ELF-1 (cell line): ENCODE results near the gene TMED7.
A peak's percentile ranks its signal among the peaks of the same experiment; 100 is the strongest.
"Not testable (repeated sequence)": the region's sequence is repeated elsewhere in the genome, so short reads cannot be mapped to it uniquely, and the experiment has no call there.

Source experiments
- DNase-seq: peaks from one replicate; pipeline ENCODE4 v3.0.0-alpha.2; 2016; ENCODE audit warnings: low read depth, low spot score

The TMED7 gene

GRCh38 chr5:115625579-115626444, at the start of gene TMED7:
Gene TMED7 (minus strand): TSS chr5:115626036. CDS start chr5:115625792, 244 bp downstream.
- DNase-seq: peak; percentile 96

GRCh38 chr5:115674782-115675181, 48.9 kb upstream of the TMED7 start:
- not testable (repeated sequence) for DNase-seq

- DNase-seq: no peak
Measured at GRCh38 chr5:115673596-115673995, 47.8 kb upstream of the TMED7 start.

DNA sequence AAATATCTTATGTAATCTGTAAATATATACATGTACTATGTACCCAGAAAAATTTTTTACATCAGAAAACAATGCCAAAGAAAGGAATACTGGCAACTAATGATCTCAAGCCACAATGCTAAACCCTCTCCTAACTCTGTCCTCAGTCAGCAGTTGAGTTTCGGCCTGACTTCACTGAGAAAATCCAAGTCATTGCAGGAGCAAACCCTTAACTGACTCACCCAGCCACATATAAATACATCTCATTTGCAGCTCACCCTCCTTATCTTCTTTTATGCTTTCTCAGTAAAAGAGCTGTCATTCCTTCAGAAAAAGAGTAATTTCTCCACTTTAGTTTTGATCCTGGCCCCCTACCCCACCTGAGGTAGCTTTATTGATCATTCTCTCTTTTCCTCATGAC, 46.1 kb upstream of the TMED7 start:
- no peak for DNase-seq

GRCh38 chr5:115666023-115666422, 40.2 kb upstream of the TMED7 start:
- DNase-seq: no peak

- DNase-seq: no peak
Measured at GRCh38 chr5:115661563-115661962, 35.7 kb upstream of the TMED7 start.

DNA sequence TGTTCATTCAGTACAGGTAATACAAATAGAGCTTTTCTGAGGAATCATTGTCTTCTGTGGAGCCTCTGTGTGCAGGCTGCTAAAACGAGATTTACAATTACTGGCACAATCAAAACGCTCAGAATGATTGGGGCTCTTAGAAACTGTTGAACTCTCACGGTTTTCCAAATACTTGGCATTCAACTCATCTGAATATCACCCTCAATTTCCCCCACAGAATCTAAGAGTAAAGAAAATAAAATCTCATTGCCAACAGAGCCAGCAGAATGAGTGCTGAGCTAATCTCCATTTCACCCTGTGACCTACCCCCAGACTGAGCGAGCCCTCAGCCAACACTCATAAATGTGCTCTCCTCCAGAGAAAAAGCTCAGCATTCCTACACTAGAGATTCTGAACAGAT, 35.3 kb upstream of the TMED7 start:
- no peak for DNase-seq

GRCh38 chr5:115657881-115658233, 32.0 kb upstream of the TMED7 start:
- no peak for DNase-seq

DNA sequence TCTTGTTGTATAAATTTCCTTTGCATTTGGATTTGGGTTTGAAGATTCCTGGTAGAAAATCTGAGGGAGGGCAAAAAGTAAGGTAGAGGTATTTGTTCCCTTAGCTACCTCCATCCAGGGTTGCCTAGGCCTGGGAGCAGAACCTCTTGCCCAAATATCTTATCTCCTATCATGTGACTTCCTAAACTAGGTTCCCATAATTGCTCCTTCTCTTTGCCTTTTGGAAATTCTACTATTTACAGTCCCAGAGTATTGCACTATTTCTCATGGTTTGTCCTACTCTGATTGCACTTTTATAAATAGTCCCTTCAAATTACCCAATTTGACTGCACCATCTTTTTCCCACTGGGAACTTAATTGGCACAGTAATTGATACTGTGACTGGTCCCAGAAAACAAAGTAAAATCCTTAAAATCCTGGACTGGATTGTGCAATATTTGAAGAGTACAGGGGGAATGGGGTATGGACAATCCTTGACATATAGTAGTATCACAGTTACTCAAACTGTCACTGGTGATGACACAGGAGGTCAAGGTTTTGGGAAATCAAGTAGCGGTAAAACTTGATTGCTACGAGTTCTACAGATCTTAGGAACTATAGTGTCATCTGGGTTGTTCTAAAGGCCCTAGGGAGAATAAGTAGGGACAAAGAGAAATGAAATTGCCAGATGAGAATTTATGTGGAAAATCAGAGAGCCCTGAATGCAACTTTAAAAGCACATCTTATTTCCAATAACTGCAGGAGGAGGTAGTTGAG, 31.5 kb upstream of the TMED7 start:
- DNase-seq: no peak

DNA sequence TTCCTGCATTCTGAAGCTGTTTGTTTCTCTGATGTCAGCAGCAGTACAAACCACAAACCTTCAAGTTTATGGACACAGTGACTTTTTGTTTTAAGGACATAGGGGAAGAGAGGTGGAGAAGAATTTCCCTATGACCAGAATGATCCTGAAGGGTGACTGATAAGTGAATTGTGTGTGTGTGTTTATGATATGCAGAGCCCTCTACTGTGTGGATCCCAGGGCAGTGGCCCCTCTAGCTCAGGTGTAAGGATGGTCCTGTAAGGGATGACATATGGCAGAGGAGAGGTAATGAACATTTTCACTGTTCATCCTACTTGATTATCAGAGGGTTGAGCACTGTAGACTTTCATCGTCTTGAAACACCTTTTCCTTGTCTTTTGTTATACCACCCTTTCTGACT, 30.6 kb upstream of the TMED7 start:
- no peak for DNase-seq

DNA sequence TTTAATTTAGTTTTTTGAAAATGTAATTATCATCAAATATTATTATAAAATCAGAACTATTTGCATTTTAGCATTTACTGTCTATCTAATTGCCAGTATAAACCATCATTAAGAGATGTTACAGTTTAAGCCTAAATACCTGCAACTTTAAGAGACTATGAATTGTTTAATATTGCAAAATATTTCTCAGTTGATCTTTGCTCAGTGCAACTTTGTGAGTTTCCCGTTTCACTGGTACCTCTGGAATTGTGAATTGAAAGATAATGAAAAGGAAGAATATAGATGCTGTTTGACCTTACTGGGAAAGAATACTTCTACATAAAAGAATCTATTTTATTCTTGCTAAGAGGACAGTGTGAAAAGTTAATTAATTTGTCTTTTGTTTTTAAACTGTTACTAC, 30.2 kb upstream of the TMED7 start:
- no peak for DNase-seq

- no peak for DNase-seq
Measured at GRCh38 chr5:115649541-115649940, 23.7 kb upstream of the TMED7 start.

- DNase-seq: no peak
Measured at GRCh38 chr5:115648056-115648455, 22.2 kb upstream of the TMED7 start.

DNA sequence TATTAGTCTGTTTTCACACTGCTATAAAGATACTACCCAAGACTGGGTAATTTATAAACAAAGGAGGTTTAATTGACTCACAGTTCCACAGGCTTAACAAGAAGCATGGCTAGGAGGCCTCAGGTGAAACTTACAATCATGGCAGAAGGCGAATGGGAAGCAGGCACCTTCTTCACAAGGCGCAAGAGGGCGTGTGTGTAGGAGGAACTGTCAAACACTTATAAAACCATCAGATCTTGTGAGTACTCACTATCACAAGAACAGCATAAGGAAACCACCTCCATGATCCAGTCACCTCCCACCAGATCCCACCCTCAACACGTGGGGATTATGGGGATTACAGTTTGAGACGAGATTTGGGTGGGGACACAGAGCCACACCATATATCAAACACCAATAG, 19.6 kb upstream of the TMED7 start:
- DNase-seq: not testable (repeated sequence)

DNA sequence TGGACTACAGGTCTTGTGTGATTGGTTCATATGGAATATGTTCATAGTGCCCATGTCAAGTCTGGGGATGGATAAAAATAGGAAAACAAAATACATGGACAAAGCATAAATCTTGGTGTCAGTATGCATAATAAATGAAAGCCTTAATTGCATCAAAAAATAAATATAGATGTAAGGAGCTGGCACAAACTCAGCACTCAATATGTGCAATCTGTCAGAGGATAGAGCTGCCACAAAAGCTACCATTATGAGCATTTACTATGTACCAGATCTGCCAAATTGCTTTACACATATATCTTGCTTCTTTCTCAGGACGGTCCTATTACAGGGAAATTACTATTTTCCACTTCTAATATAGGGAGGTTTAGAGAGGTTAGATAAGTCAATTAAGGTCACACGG, 18.2 kb upstream of the TMED7 start:
- no peak for DNase-seq

GRCh38 chr5:115641948-115642347, 16.1 kb upstream of the TMED7 start:
- no peak for DNase-seq

DNA sequence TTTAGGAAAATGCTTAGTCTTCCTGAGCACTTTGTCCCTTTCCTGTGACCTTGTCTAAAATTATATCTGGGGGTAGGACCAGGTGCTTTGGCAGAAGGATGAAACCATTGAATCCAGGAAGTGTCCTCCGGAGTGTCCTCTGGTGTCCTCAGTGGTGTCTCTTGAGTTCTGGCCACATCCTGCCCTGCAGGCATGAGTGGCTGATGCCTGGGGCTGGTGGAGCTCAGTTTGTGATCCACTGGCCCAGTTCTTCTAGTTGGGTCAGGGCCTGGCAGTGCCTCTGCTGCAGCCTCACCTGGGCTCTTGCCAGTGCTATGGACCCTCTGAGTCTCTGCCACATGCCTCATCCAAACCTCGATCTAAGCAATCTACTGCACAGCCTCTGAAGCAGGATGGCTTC, 14.4 kb upstream of the TMED7 start:
- DNase-seq: no peak

- DNase-seq: no peak
Measured at GRCh38 chr5:115639377-115639776, 13.5 kb upstream of the TMED7 start.

- DNase-seq: no peak
Measured at GRCh38 chr5:115637507-115637906, 11.7 kb upstream of the TMED7 start.

DNA sequence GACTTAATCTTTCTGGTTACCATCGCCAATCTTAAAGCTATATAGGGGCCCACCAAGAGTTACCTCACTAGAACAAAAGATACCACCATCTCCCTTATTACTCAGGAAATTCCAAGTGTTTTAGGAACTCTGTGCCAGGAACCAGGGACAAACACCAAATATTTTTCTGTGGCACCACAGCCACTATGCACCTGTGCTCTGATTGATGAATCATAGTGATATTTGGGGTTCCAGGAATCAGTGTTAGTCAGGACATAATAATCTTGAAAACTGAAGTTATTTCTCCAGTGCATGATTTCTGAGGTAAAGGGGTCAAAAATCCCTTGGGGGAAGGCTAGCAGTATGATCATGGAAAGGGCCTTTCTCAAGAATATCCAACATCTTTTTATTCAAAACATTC, 10.2 kb upstream of the TMED7 start:
- no peak for DNase-seq

DNA sequence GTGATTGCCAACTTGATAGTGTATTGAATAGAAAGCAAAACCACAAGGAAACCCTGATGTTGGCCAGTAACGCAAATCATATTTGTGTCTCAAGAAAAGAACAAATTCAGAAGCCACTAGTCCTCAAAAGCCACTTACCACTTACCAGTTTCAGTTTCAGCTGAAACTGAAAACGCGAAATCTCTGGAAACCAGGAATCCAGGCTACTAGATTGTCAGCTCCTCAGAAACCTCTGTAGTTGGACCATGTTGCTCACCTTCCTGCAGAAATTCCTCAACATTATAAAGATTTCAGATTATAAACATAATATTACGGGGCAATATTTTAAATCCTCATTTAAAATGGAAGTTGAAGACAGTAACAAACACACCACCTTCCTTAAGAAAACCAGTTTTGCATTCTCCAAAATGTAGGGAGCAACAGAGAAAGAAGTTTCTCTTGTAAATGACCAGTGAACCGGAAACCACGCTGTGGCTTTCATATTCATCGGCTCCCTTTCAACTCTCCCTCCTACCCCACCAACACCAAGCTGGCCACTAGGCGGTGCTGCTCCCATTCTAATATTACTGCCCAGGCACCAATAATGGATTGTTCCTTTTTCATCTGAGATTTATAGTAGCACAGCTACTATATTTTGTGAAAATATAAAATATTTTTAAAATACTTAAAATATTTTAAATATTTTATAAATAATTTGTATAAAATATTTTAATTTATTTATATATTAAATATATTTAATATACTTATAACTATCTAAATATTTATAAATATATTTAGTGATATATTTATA, 8.7 kb upstream of the TMED7 start:
- DNase-seq: peak; percentile 88

- DNase-seq: no peak
Measured at GRCh38 chr5:115629903-115630302, 4.1 kb upstream of the TMED7 start.
